Measurements from ENCODE around the gene PDE7B.

Gene PDE7B

GRCh38 chr6:135938576-135939207 is 87.2 kb downstream of the PDE7B start:
- no peak for DNase-seq

DNA sequence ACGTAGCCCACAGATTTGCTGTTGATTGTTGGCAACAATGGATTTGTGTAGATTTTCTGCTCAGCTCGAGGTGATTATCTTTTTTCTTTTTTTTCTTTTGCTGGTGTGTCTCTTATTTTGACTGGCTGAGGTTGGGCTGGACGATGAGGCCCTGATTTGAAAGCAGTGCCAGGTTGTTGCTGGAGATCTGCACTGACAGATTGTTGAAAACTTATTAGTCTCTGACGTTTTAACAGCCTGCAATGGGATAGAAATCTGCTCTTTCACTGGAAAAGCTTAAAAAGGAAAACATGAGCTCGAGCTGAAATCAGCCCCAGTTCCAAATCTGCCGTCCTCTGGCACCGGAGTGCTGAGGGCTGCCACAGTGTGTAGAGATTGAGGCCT is 87.7 kb downstream of the PDE7B start:
- no peak for DNase-seq

GRCh38 chr6:135940616-135941167 is 89.2 kb downstream of the PDE7B start:
- DNase-seq, result no peak

- no peak for DNase-seq
Observed at GRCh38 chr6:135941275-135942025, 89.9 kb downstream of the PDE7B start.

DNA sequence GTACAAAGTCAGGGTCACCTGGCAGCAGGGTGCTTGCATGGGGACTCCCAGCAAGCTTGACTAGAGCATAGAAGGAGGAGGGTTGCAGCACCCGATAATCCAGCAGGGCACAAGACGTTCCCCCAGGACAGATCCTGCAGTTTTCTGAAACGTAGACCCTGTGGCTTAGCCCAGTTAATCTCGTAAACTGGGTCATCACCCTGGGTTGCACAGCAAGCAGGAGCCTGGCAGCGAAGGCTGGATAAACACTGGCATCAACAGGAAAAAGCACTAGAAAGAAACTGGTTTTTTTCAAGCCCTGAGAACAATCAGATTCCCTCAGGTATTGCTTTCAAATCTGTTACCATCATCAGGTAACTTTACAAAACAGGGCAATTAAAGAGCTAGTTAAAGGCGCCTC is 92.6 kb downstream of the PDE7B start:
- no peak for DNase-seq

DNA sequence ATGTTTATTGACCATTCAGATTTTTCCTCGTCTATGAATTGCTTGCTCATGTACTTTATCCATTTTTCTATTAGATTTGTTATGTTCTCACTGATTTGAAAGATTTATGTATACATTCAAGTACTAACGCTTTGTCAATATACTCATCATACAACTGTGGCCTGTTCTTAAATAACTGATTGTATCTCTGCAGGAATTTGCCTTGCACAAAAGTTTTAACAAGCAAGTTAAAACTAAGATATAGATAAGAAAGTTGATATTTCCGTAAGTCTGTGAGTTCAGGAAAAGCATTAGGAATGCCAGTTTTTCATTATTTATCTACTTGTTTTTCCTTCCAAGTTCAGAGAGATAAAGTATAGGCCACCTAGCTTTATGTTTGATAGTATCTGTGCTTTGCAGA is 95.2 kb downstream of the PDE7B start:
- no peak for DNase-seq

DNA sequence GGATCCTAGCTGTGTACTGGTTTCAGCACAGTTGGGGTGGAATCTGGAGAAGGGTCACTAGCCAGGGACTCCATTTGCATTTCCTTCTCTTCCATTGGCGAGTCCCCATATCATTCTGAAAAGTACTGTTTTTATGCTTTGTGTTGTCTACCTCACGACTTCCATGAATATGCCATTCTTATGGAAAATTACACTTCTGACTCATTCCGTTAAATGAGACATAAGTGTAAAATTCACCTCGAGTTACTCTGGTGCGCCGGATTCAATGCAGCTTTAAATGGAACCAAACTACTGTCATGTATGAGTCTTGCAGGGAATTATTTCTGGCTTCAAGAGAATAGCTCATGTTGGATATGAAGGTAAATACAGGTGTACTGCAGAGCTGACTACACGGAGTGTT is 99.2 kb downstream of the PDE7B start:
- no peak for DNase-seq

DNA sequence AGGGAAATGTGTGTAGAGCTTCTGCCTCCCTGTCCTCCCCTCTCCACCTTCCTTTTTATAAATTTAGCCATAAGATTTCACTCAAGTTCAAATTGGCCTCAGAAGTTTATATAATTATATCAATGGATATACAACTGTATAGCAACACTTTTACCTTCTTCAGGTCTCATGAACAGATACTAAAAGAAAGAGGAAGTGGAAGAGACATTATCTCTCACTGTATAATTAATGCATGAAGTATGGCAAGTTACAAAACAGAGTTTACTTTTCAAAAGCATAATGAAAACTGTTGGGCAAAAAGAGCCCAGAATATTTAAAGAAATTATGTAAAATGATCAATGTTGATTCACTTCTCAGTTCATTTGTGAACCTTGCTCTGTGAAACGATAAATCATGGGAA is 99.7 kb downstream of the PDE7B start:
- DNase-seq, result no peak

DNA sequence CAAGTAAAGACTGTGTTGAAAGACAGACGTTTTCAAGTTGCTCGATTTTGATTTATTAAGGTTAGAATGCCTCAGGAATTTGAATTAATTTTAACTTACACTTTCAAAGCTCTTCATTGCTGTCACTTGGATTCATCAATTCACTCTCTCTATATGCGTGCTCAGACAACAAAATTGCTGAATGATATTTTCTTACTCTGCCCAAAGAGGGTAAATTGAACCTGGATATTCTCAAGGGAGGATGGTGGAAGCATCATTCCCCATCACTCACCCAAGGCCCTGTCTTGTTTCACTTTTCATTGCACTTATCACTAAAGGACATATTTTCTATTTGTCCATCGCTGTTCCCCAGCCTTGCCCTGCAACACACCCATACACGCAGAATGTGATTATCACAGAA is 102.3 kb downstream of the PDE7B start:
- DNase-seq, result no peak

DNA sequence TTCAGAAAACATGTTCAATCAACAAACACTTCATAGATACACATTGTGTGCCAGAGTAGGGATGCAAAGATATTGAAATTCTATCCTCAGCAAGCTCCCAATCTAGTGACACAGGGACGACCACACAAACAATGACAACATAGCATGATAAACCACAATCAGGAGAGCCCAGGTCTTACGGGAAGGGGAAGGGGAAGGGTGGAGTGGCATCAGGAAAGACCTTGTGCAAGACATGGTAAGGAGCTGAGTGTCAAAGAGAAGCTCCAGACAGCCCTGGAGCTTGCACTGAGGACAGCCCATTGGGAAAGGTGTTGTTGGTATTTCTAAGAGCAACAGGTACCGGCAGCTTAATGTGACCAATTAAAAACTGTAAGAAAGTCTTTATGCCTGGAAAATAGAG is 103.6 kb downstream of the PDE7B start:
- no peak for DNase-seq

DNA sequence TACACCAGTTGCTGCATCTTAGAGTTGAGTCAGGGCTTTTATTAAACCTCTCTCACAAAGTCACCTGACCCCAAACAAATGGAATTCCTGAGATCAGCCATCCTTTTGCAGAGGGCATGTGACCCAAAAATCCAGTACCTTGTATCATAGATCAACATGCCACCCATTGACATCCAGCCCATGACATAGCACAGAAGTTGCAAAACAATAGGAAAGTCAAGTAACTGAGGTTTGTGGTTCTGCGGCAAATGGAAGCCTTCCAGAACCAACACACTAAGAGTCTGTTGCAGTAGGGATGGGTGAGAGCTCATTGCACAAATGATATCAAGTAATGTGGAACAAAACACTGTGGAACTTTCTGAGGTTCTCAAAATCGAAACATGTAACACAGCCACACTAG is 111.2 kb downstream of the PDE7B start:
- no peak for DNase-seq

GRCh38 chr6:135970750-135971149 is 119.2 kb downstream of the PDE7B start:
- DNase-seq, result no peak

DNA sequence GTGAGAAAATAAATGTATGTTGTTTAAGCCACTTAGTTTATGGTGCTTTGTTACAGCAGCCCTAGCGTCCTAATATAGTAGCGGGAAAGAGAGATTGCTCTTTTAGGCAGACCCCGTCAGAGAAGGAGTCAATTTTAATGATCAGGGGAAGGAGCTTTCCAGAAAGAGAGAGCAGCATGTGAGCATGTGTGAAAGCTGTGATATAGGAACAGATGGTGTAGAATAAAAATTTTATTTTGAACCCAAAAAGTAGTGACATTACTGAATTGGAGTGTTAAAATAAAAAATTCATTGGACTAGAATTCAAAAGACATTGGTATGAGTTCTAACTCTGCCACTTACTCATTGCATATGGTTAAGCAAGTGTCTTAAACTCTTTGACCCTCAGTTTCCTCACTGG is 119.8 kb downstream of the PDE7B start:
- no peak for DNase-seq

GRCh38 chr6:135972150-135972549 is 120.6 kb downstream of the PDE7B start:
- no peak for DNase-seq

- DNase-seq, result no peak
Observed at GRCh38 chr6:135972586-135972985, 121.1 kb downstream of the PDE7B start.

GRCh38 chr6:135974426-135974825 is 122.9 kb downstream of the PDE7B start:
- DNase-seq, result no peak

- no peak for DNase-seq
Observed at GRCh38 chr6:135976585-135976984, 125.1 kb downstream of the PDE7B start.

- DNase-seq, result no peak
Observed at GRCh38 chr6:135983093-135983492, 131.6 kb downstream of the PDE7B start.

DNA sequence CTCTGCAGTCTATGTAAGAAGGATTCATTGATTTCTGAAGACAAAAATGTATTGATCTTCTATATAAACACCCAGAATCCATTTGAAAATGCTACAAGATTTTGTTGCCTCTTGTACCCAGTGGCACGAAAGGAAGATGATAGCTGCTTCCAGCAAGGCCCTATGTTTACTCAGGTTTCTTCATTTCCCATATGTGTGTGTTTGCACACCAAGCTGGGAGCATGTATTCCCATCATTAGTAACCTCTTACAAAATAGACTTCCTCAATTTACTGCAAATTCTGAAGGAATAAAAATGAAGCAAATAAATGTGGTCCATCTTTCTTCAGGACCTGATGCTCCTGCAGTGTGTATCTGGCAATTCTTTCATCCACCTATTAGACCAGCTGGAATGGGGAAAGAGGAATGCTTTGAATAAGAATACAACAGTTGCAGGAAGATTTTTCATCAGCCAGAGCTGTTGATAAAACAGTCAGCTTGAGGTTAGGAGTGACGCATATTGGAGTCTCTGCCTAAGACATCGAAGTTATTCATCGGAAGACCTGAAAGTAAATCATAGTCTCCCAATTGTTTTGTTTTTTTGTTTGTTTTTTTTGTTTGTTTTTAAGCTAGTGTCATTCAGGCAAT is 132.3 kb downstream of the PDE7B start:
- no peak for DNase-seq

GRCh38 chr6:135985471-135985870 is 134.0 kb downstream of the PDE7B start:
- no peak for DNase-seq

GRCh38 chr6:135987226-135987625 is 135.7 kb downstream of the PDE7B start:
- no peak for DNase-seq

DNA sequence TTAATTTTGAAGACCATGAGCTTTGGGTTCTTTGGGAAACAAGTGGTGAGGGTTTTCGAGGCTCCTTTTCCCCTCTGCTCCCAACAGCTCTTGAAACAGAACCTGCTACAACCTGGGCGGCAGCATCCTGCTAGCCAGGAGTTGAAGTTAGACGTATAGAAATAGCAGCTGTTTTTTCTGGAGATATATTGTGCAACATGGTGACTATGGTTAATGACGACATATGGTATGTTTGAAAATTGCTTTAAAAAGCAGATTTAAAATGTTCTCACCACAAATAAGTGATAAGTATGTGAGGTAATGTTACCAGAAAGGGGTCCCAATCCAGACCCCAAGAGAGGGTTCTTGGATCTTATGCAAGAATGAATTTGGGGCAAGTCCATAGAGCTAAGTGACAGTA is 138.9 kb downstream of the PDE7B start:
- DNase-seq, result no peak

DNA sequence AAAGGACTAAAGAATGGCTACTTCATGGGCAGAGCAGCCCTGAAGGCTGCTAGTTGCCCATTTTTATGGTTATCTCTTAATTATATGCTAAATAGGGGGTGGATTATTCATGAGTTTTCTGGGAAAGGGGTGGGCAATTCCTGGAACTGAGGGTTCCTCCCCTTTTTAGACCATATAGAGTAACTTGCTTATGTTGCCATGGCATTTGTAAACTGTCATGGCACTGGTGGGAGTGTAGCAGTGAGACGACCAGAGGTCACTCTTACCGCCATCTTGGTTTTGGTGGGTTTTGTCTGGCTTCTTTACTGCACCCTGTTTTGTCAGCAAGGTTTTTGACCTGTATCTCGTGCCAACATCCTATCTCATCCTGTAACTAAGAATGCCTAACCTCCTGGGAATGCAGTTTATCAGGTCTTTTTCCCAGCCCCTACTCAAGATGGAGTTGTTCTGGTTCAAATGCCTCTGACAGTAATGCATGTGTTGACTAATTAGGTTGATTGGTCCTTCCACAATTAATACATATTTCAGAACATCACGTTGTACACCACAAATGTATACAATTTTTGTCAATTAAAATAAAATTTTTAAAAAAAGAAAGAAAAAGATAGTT is 139.5 kb downstream of the PDE7B start:
- no peak for DNase-seq

DNA sequence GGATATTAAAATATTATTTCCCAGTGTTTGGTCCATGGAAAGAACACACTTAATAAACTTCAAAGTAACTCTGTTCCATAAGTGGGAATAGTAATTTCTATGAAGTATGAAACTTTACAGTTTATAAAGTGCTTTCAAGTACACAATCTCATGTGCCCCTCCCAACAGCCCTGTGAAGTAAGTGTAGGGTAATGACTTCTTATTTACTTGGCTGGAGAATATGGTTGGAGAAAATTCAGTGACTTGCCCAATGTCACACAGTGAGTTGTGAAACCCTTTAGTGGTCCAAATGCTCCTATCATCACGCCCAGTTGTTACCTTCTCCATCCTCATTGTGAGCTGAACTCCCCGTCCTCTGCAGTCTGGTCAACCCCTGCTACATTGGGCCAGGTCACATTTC is 141.2 kb downstream of the PDE7B start:
- no peak for DNase-seq
